HEK293T (cell line): ENCODE measurements around the gene HAT1.
A peak's percentile ranks its signal among the peaks of the same experiment; 100 is the strongest.

ENCODE experiments used
- CTCF ChIA-PET: fragments of 350-600 bp; formaldehyde crosslinking; extraction: SDS; loops from one replicate; lab custom pipeline; 2021; ENCODE audit warnings: antibody characterized with exemption, inconsistent platforms; lab: Yijun Ruan, JAX
- POLR2A ChIA-PET: fragments of 350-600 bp; formaldehyde crosslinking; extraction: SDS; loops from one replicate; lab custom pipeline; 2020; ENCODE audit warnings: antibody characterized with exemption, inconsistent platforms; lab: Yijun Ruan, JAX
- DNase-seq: peaks from one replicate; pipeline ENCODE4 v3.0.0; 2012; ENCODE audit warnings: mixed read lengths; ENCODE audit errors: extremely low spot score
- ARNT ChIP-seq: fragments of 450-650 bp; IDR thresholded peaks from 2 replicates; pipeline ENCODE4 v1.6.1; 2017; ENCODE audit warnings: mild to moderate bottlenecking
- BHLHE40 ChIP-seq: fragments of 450-650 bp; IDR thresholded peaks from 2 replicates; pipeline ENCODE4 v1.6.1; 2016; ENCODE audit warnings: mild to moderate bottlenecking, moderate library complexity, borderline replicate concordance
- CTBP1 ChIP-seq: fragments of 450-650 bp; IDR thresholded peaks from 2 replicates; pipeline ENCODE4 v1.6.1; 2016; ENCODE audit warnings: borderline replicate concordance
- ELF4 ChIP-seq: fragments of 450-650 bp; IDR thresholded peaks from 2 replicates; pipeline ENCODE4 v1.6.1; 2017; ENCODE audit warnings: antibody characterized with exemption
- FOXA1 ChIP-seq: fragments of 450-650 bp; IDR thresholded peaks from 2 replicates; pipeline ENCODE4 v1.6.1; 2016; ENCODE audit warnings: mild to moderate bottlenecking
- FOXK2 ChIP-seq: fragments of 450-650 bp; IDR thresholded peaks from 2 replicates; pipeline ENCODE4 v1.6.1; 2016; ENCODE audit warnings: mild to moderate bottlenecking
- FOXM1 ChIP-seq: fragments of 450-650 bp; IDR thresholded peaks from 2 replicates; pipeline ENCODE4 v1.6.1; 2017; ENCODE audit warnings: mild to moderate bottlenecking, borderline replicate concordance
- HDGF ChIP-seq: fragments of 450-650 bp; IDR thresholded peaks from 2 replicates; pipeline ENCODE4 v1.6.1; 2017; ENCODE audit warnings: antibody characterized with exemption, borderline replicate concordance
- L3MBTL2 ChIP-seq: fragments of 450-650 bp; conservative IDR thresholded peaks from 2 replicates; pipeline ENCODE4 v1.6.1; 2016; ENCODE audit warnings: mild to moderate bottlenecking
- LEF1 ChIP-seq: fragments of 450-650 bp; IDR thresholded peaks from 2 replicates; pipeline ENCODE4 v1.6.1; 2017; ENCODE audit warnings: mild to moderate bottlenecking, borderline replicate concordance
- NFRKB ChIP-seq: fragments of 450-650 bp; IDR thresholded peaks from 2 replicates; pipeline ENCODE4 v1.6.1; 2016; ENCODE audit warnings: mild to moderate bottlenecking, moderate library complexity
- PKNOX1 ChIP-seq: fragments of 450-650 bp; IDR thresholded peaks from 2 replicates; pipeline ENCODE4 v1.6.1; 2016
- SP1 ChIP-seq: fragments of 450-650 bp; IDR thresholded peaks from 2 replicates; pipeline ENCODE4 v1.6.1; 2017
- SUZ12 ChIP-seq: fragments of 450-650 bp; IDR thresholded peaks from 2 replicates; pipeline ENCODE4 v1.6.1; 2016; ENCODE audit warnings: mild to moderate bottlenecking
- TARDBP ChIP-seq: fragments of 450-650 bp; IDR thresholded peaks from 2 replicates; pipeline ENCODE4 v1.6.1; 2016
- ZNF384 ChIP-seq: fragments of 450-650 bp; IDR thresholded peaks from 2 replicates; pipeline ENCODE4 v1.6.1; 2016

HAT1 gene

GRCh38 chr2:171960570-171960969 lies 38.3 kb downstream of the HAT1 start:
- TF ChIP-seq ZNF384 (peak; percentile 43; the same call in 1 of the 2 replicates), FOXA1 (no peak)
- POLR2A ChIA-PET: no interaction called here
- CTCF ChIA-PET: no interaction called here
- no peak for DNase-seq

- DNase-seq: no peak
- TF ChIP-seq FOXK2: no peak
- CTCF ChIA-PET: no interaction called here
- POLR2A ChIA-PET: no interaction called here
These were observed 40.9 kb downstream of the HAT1 start for GRCh38 chr2:171963198-171963597.

GRCh38 chr2:171964308-171964707 lies 42.0 kb downstream of the HAT1 start:
- no peak for TF ChIP-seq ELF4
- ChIA-PET CTCF (no interaction called here), POLR2A (interaction anchor here (1.0 to 1.1 kb wide), 4 partner anchors 42 to 138 kb away, joined by 3 to 4 read pairs (median 4); partner anchors contain the start of genes DLX1 and HAT1)
- DNase-seq: no peak

GRCh38 chr2:171965238-171965637 lies 43.0 kb downstream of the HAT1 start:
- ChIA-PET CTCF (no interaction called here), POLR2A (interaction anchor here (1.6 kb wide), 1 partner anchor 134 kb away, joined by 5 read pairs; no protein-coding TSS in a partner anchor)
- no peak for DNase-seq
- TF ChIP-seq L3MBTL2 (no peak), SUZ12 (no peak), PKNOX1 (no peak), SP1 (no peak), LEF1 (no peak), FOXM1 (no peak), NFRKB (no peak), BHLHE40 (no peak), FOXK2 (no peak), CTBP1 (no peak), HDGF (no peak), ARNT (no peak), ZNF384 (no peak)

GRCh38 chr2:171965661-171966060 lies 43.4 kb downstream of the HAT1 start:
- CTCF ChIA-PET: no interaction called here
- TF ChIP-seq LEF1 (no peak), PKNOX1 (no peak), TARDBP (no peak)

GRCh38 chr2:171966235-171966634 lies 44.0 kb downstream of the HAT1 start:
- no peak for DNase-seq
- CTCF ChIA-PET: no interaction called here
- POLR2A ChIA-PET: interaction anchor here (1.6 kb wide), 1 partner anchor 133 kb away, joined by 5 read pairs; no protein-coding TSS in a partner anchor
- TF ChIP-seq ZNF384: no peak
- no peak for TF ChIP-seq ELF4
- TF ChIP-seq PKNOX1: no peak
- TF ChIP-seq ARNT: no peak
- no peak for TF ChIP-seq TARDBP
- no peak for TF ChIP-seq FOXA1
- no peak for TF ChIP-seq FOXK2
- no peak for TF ChIP-seq LEF1
- TF ChIP-seq SP1: no peak
- no peak for TF ChIP-seq L3MBTL2

More at GRCh38 chr2:171965661-171966060, 43.4 kb downstream of the HAT1 start:
- DNase-seq: no peak
- POLR2A ChIA-PET: interaction anchor here (1.6 kb wide), 1 partner anchor 134 kb away, joined by 5 read pairs; no protein-coding TSS in a partner anchor

GRCh38 chr2:171966688-171967087 lies 44.4 kb downstream of the HAT1 start:
- DNase-seq: no peak
- TF ChIP-seq LEF1: no peak
- TF ChIP-seq NFRKB: no peak
- TF ChIP-seq FOXK2: no peak
- no peak for TF ChIP-seq ELF4
- no peak for TF ChIP-seq ZNF384
- TF ChIP-seq FOXA1: no peak
- no peak for TF ChIP-seq ARNT
- TF ChIP-seq BHLHE40: no peak
- no peak for TF ChIP-seq HDGF
- TF ChIP-seq SUZ12: no peak
- TF ChIP-seq L3MBTL2: no peak
- CTCF ChIA-PET: no interaction called here
- POLR2A ChIA-PET: interaction anchor here (1.6 kb wide), 1 partner anchor 133 kb away, joined by 5 read pairs; no protein-coding TSS in a partner anchor

GRCh38 chr2:171968509-171968908 lies 46.2 kb downstream of the HAT1 start:
- TF ChIP-seq NFRKB (no peak), FOXA1 (no peak), ARNT (no peak), HDGF (no peak), CTBP1 (no peak), L3MBTL2 (no peak), ZNF384 (no peak), BHLHE40 (no peak), SP1 (no peak)
- CTCF ChIA-PET: no interaction called here
- DNase-seq: no peak
- POLR2A ChIA-PET: no interaction called here
